ENCODE data around the gene NECTIN3.

GRCh38 chr3:111128884-111129283 lies 57.3 kb downstream of the NECTIN3 start:
- TF ChIP-seq ZBTB8A (tag by site-specific recombination; IDR thresholded peaks at IDR 0.05) (no peak), ZFP41 (tag by site-specific recombination; IDR thresholded peaks at IDR 0.05; ENCODE audit: borderline replicate concordance) (no peak), CTCF (tag by site-specific recombination; IDR thresholded peaks at IDR 0.05) (no peak), GLI2 (tag by site-specific recombination; IDR thresholded peaks at IDR 0.05; ENCODE audit: borderline replicate concordance, low read depth) (no peak), ZBTB1 (tag by site-specific recombination; IDR thresholded peaks at IDR 0.05) (no peak), MZF1 (tag by site-specific recombination; IDR thresholded peaks at IDR 0.05; ENCODE audit: borderline replicate concordance) (no peak), REST (tag by site-specific recombination; IDR thresholded peaks at IDR 0.05) (no peak), ZNF449 (tag by site-specific recombination; IDR thresholded peaks at IDR 0.05) (no peak), ZNF777 (tag by site-specific recombination; IDR thresholded peaks at IDR 0.05; ENCODE audit: borderline replicate concordance) (no peak), ZSCAN30 (tag by site-specific recombination; IDR thresholded peaks at IDR 0.05) (no peak), ZNF221 (tag by site-specific recombination; IDR thresholded peaks at IDR 0.05; ENCODE audit: borderline replicate concordance) (no peak), ZNF510 (tag by site-specific recombination; IDR thresholded peaks at IDR 0.05; ENCODE audit: insufficient replicate concordance) (no peak), PRDM6 (tag by site-specific recombination; IDR thresholded peaks at IDR 0.05) (no peak)

All from HEK293 (cell line).